Endothelial cell of umbilical vein (primary cell): Measurements from ENCODE around the gene MGAT5B. TPM values are rescaled to one million over a fixed set of nuclear protein-coding genes. Genes with fewer than 3 reads are reported as not detected.

Experiments used
- BruUV-seq: library from RNA; stranded (reverse); fragments of 400-500 nt; replicated peaks from 2 replicates; lab custom pipeline; 2021; lab: Mats Ljungman, UMichigan
- CTCF ChIA-PET: fragments of 300-600, 350-600 bp; sonication (Branson Sonifier 250); formaldehyde crosslinking; loops from one replicate; lab custom pipeline; 2021; ENCODE audit warnings: antibody characterized with exemption, inconsistent platforms; lab: Charles Lee
- POLR2A ChIA-PET: fragments of 300-600, 350-600 bp; sonication (Branson Sonifier 250); formaldehyde crosslinking; loops from one replicate; lab custom pipeline; 2021; ENCODE audit warnings: antibody characterized with exemption, inconsistent platforms; lab: Charles Lee
- DNase-seq: peaks from one replicate; pipeline ENCODE4 v3.0.0-alpha.2; 2011; ENCODE audit warnings: low read depth, low spot score
- FAIRE-seq: peaks from 2 replicates; lab custom pipeline; 2011; peaks lifted over from hg19 to GRCh38; lab: Jason Lieb, UNC
- H2AFZ ChIP-seq: 2 replicates; pipeline ENCODE4 v1.6.0; 2012; ENCODE audit warnings: low read depth, low read length, control low read depth, inconsistent platforms
- H3K27ac ChIP-seq: 2 replicates; pipeline ENCODE4 v1.5.1; 2011; ENCODE audit warnings: low read depth, mild to moderate bottlenecking, control low read depth, low read length, moderate library complexity; ENCODE audit not compliant: insufficient read depth
- H3K27me3 ChIP-seq, 2 experiments: 2 replicates each; pipeline versions ENCODE4 v1.6.0 to v1.6.1; 2011; ENCODE audit warnings: low read length in 2 of 2, mixed read lengths in 1 of 2; ENCODE audit not compliant: control insufficient read depth in 2 of 2, insufficient read depth in 2 of 2
- H3K36me3 ChIP-seq, 2 experiments: 2 replicates in 1 of 2; 3 replicates in 1 of 2; pipeline ENCODE4 v1.5.1; 2011; ENCODE audit warnings: low read length in 2 of 2, mild to moderate bottlenecking in 1 of 2, moderate library complexity in 1 of 2; ENCODE audit not compliant: control insufficient read depth in 2 of 2, insufficient read depth in 2 of 2; ENCODE audit errors: extremely low read depth in 1 of 2
- H3K4me1 ChIP-seq: 3 replicates; pipeline ENCODE4 v1.5.1; 2011; ENCODE audit warnings: mild to moderate bottlenecking, low read length; ENCODE audit not compliant: control insufficient read depth, insufficient read depth; ENCODE audit errors: extremely low read depth
- H3K4me2 ChIP-seq: 2 replicates; pipeline ENCODE4 v1.6.1; 2011; ENCODE audit warnings: low read length, control low read depth, mixed read lengths; ENCODE audit not compliant: insufficient read depth
- H3K4me3 ChIP-seq, 3 experiments: fragments of 200-600 bp in 1 of 3; sonication (generic), shearing (Covaris generic) in 1 of 3; replicated peaks in 1 of 3; 2 replicates each; pipeline ENCODE4 v1.5.1; 2011 to 2016; ENCODE audit warnings: control low read depth in 3 of 3, low read length in 3 of 3, mild to moderate bottlenecking in 2 of 3, inconsistent platforms in 1 of 3, low read depth in 1 of 3, moderate library complexity in 1 of 3; ENCODE audit not compliant: insufficient read depth in 1 of 3
- H3K79me2 ChIP-seq: 2 replicates; pipeline ENCODE4 v1.6.0; 2012; ENCODE audit warnings: low read length, inconsistent platforms; ENCODE audit not compliant: control insufficient read depth, insufficient read depth
- H3K9ac ChIP-seq: replicated peaks from 2 replicates; pipeline ENCODE3; 2011; ENCODE audit warnings: low read length, control low read depth; ENCODE audit not compliant: insufficient read depth; ENCODE audit errors: extremely low read depth
- H3K9me1 ChIP-seq: replicated peaks from 3 replicates; pipeline ENCODE4 v1.6.0; 2011; ENCODE audit warnings: mild to moderate bottlenecking, low read length; ENCODE audit not compliant: control insufficient read depth, insufficient read depth; ENCODE audit errors: extremely low read depth
- H3K9me3 ChIP-seq: replicated peaks from 2 replicates; pipeline ENCODE4 v1.5.1; 2012; ENCODE audit warnings: low read length, inconsistent platforms; ENCODE audit not compliant: control insufficient read depth, insufficient read depth
- H4K20me1 ChIP-seq: replicated peaks from 2 replicates; pipeline ENCODE3; 2011; ENCODE audit warnings: mild to moderate bottlenecking, low read length; ENCODE audit not compliant: control insufficient read depth, insufficient read depth; ENCODE audit errors: extremely low read depth
- EZH2 ChIP-seq: IDR thresholded peaks from 2 replicates; pipeline ENCODE4 v1.6.1; 2012; ENCODE audit warnings: borderline replicate concordance, low read depth, mild to moderate bottlenecking, moderate library complexity, low read length, inconsistent platforms; ENCODE audit not compliant: severe bottlenecking
- FOS ChIP-seq: IDR thresholded peaks from 2 replicates; pipeline ENCODE4 v1.6.1; 2011; ENCODE audit warnings: mild to moderate bottlenecking, low read length, moderate library complexity, borderline replicate concordance; ENCODE audit not compliant: insufficient read depth
- GATA2 ChIP-seq: IDR thresholded peaks from 2 replicates; pipeline ENCODE4 v1.7.0; 2011; ENCODE audit warnings: low read depth, mild to moderate bottlenecking, moderate library complexity, mixed read lengths, low read length; ENCODE audit not compliant: insufficient read length, insufficient read depth
- JUN ChIP-seq: IDR thresholded peaks from 2 replicates; pipeline ENCODE4 v1.6.1; 2011; ENCODE audit warnings: borderline replicate concordance, low read depth; ENCODE audit not compliant: insufficient read length, insufficient read depth
- MYC ChIP-seq: IDR thresholded peaks from one replicate; pipeline ENCODE4 v1.6.1; 2011; ENCODE audit warnings: mild to moderate bottlenecking, low read depth, low read length
- POLR2A ChIP-seq: IDR thresholded peaks from 2 replicates; pipeline ENCODE4 v1.6.1; 2012; ENCODE audit warnings: low read depth, mild to moderate bottlenecking, control low read depth, low read length
- POLR2AphosphoS5 ChIP-seq: IDR thresholded peaks from 2 replicates; pipeline ENCODE4 v1.6.1; 2012; ENCODE audit warnings: low read depth, mild to moderate bottlenecking, control low read depth, low read length, moderate library complexity; ENCODE audit not compliant: insufficient read depth
- dilution Hi-C: fragments of 300-500 bp; cut with MboI; formaldehyde crosslinking; loops from one replicate; pipeline ENCODE4 v1.15.0; 2019; ENCODE audit warnings: low sequenced_read_pairs; ENCODE audit not compliant: extremely low pct_ligation_motif_present
- intact Hi-C: fragments of 100-400 bp; cut with micrococcal nuclease; formaldehyde crosslinking; loops from one replicate; pipeline ENCODE4 v1.10.0; 2022
- polyA plus RNA-seq, 4 experiments: library from polyadenylated mRNA; depleted of rRNA in 3 of 4; stranded (reverse) in 3 of 4; unstranded in 1 of 4; fragments of >200 nt; gene quantifications; 2 replicates each; pipeline versions ENCODE4 v1.2.1 to v1.2.3, GENCODE V29; 2011 to 2012; ENCODE audit warnings: missing spikeins in 1 of 4
- total RNA-seq: library from RNA; stranded (reverse); gene quantifications from 2 replicates; pipeline ENCODE4 v1.2.3, GENCODE V29; 2021
- TF ChIP-seq, protein P1 (sequence below), 2 donors: IDR thresholded peaks; 1 replicate in 1 of 2; 2 replicates in 1 of 2; pipeline ENCODE4 v1.5.1; 2011; ENCODE audit warnings: low read length in 2 of 2, mild to moderate bottlenecking in 2 of 2, moderate library complexity in 2 of 2, control low read depth in 1 of 2, inconsistent platforms in 1 of 2, low read depth in 1 of 2; ENCODE audit not compliant: insufficient read depth in 1 of 2; ENCODE audit errors: extremely low read depth in 1 of 2

The MGAT5B gene
- total and polyA plus RNA-seq, 2 donors (not counting 3 experiments of a cell fraction or from before 2014, with no cell fraction given): 1.7 to 2.1 TPM

DNA sequence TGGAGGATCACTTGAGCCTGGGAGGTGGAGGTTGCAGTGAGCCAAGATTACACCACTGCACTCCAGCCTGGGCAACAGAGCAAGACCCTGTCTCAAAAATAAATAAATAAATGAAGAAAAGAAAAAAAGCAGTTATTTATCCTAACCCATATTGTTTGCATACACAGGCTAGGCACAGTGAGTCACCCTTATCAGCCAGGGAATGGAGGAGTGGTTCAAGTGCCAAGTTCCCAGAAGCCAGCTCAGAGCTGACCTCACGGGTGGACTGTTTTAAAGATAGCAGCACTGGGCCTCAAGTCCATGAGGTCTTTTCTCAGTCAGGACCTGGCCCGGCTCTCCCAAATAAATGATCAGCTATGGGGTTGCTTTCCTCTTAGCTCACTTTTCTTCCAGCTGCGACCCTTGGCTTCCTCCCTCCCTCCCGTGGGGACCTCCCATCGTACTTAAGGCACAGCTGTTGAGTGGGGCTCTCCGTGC lies 22.6 kb upstream of the MGAT5B start:
- H3K4me3 ChIP-seq: no peak overlapping the region
- H3K27ac ChIP-seq: no peak overlapping the region
- FAIRE-seq (no peak), DNase-seq (no peak)
- ChIA-PET POLR2A (no interaction called here), CTCF (interaction anchor here (1.1 kb wide), 1 partner anchor 211 kb away, joined by 3 read pairs; no protein-coding TSS in a partner anchor)
- H3K9me3 ChIP-seq: no peaks in the 10 kb centered on the region
- no peaks in the 10 kb centered on the region for H3K79me2 ChIP-seq
- H3K4me2 ChIP-seq: no peak overlapping the region
- no TSS peak for BruUV-seq
- intact Hi-C loops (no loop called here), dilution Hi-C loops (no loop called here)
- H3K4me1 ChIP-seq: no peaks in the 10 kb centered on the region
- H3K9me1 ChIP-seq: no peaks in the 10 kb centered on the region
- H3K27me3 ChIP-seq: peaks cover 12 to 15% of the 10 kb centered on the region in 2 experiments
- H2AFZ ChIP-seq: no peak overlapping the region
- H3K36me3 ChIP-seq: no peaks in the 10 kb centered on the region
- no peak for TF ChIP-seq EZH2
- no peak for TF ChIP-seq POLR2AphosphoS5
- TF ChIP-seq JUN: no peak
- no peak for TF ChIP-seq POLR2A
- TF ChIP-seq, protein P1, sequence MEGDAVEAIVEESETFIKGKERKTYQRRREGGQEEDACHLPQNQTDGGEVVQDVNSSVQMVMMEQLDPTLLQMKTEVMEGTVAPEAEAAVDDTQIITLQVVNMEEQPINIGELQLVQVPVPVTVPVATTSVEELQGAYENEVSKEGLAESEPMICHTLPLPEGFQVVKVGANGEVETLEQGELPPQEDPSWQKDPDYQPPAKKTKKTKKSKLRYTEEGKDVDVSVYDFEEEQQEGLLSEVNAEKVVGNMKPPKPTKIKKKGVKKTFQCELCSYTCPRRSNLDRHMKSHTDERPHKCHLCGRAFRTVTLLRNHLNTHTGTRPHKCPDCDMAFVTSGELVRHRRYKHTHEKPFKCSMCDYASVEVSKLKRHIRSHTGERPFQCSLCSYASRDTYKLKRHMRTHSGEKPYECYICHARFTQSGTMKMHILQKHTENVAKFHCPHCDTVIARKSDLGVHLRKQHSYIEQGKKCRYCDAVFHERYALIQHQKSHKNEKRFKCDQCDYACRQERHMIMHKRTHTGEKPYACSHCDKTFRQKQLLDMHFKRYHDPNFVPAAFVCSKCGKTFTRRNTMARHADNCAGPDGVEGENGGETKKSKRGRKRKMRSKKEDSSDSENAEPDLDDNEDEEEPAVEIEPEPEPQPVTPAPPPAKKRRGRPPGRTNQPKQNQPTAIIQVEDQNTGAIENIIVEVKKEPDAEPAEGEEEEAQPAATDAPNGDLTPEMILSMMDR (IDR thresholded peaks at IDR 0.05; ENCODE audit: extremely low read depth in 1 of 2, insufficient read depth in 1 of 2, low read depth in 1 of 2, low read length in 2 of 2): no peak
- TF ChIP-seq GATA2: no peak
- TF ChIP-seq MYC: no peak
- no peak for TF ChIP-seq FOS
- H3K9ac ChIP-seq: no peak overlapping the region
- no peaks in the 10 kb centered on the region for H4K20me1 ChIP-seq
